ENCODE results near the gene PKIB.
"Not testable (repeated sequence)": the region's sequence is repeated elsewhere in the genome, so short reads cannot be mapped to it uniquely, and the experiment has no call there.

Gene PKIB

DNA sequence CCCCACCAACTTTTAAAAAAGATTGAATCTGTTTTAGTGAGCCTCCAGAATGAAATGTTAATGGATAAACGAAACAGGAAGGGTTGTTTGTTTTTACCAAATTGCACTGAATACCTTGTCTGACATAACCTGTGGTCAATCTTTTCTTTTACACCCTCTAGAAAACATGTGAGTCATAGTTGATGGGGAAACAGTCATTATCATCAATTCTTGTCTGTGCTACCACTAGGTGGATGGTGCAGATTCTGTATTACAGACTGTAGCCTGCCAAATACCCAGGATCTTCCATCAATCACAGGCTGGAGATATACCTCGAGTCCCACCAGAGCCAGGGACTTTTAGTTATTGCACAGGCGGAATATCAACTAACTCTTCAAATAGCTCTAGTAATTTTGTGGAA, 29.5 kb upstream of the PKIB start:
- Histone ChIP-seq H3K4me1 (ENCODE audit: insufficient read depth, low read length) (no peaks in the 10 kb centered on the region), H3K27ac (ENCODE audit: low read depth, low read length) (no peak overlapping the region), H3K9me3 (ENCODE audit: insufficient read depth, low read depth, low read length) (no peaks in the 10 kb centered on the region), H3K9ac (ENCODE audit: low read depth, low read length) (no peak overlapping the region), H3K27me3 (ENCODE audit: insufficient read depth, low read length) (no peaks in the 10 kb centered on the region), H3K4me3 (ENCODE audit: low read length) (no peak overlapping the region), H3K36me3 (ENCODE audit: insufficient read depth, low read length) (peaks cover 5% of the 10 kb centered on the region)
- 95% methylated on average over 2 of the region's 3 CpGs for WGBS

- Histone ChIP-seq H3K9me3 (ENCODE audit: insufficient read depth, low read depth, low read length) (no peaks in the 10 kb centered on the region), H3K4me3 (ENCODE audit: low read length) (no peak overlapping the region), H3K36me3 (ENCODE audit: insufficient read depth, low read length) (peaks cover 8% of the 10 kb centered on the region), H3K27ac (ENCODE audit: low read depth, low read length) (no peak overlapping the region), H3K4me1 (ENCODE audit: insufficient read depth, low read length) (no peaks in the 10 kb centered on the region), H3K9ac (ENCODE audit: low read depth, low read length) (no peak overlapping the region), H3K27me3 (ENCODE audit: insufficient read depth, low read length) (no peaks in the 10 kb centered on the region)
- WGBS = no CpG with 5 or more reads among the region's 1 CpG
These were observed 21.1 kb upstream of the PKIB start for GRCh38 chr6:122589115-122589514.

GRCh38 chr6:122598295-122598694, 11.9 kb upstream of the PKIB start:
- not testable (repeated sequence) for H3K9ac ChIP-seq (ENCODE audit: low read depth, low read length); H3K4me3 ChIP-seq (ENCODE audit: low read length); H3K4me1 ChIP-seq (ENCODE audit: insufficient read depth, low read length); H3K27ac ChIP-seq (ENCODE audit: low read depth, low read length); H3K36me3 ChIP-seq (ENCODE audit: insufficient read depth, low read length); H3K27me3 ChIP-seq (ENCODE audit: insufficient read depth, low read length); H3K9me3 ChIP-seq (ENCODE audit: insufficient read depth, low read depth, low read length)
- WGBS = 92% methylated on average over 2 of the region's 2 CpGs

GRCh38 chr6:122604676-122605075, 5.5 kb upstream of the PKIB start:
- peaks cover 23% of the 10 kb centered on the region for H3K27me3 ChIP-seq (ENCODE audit: insufficient read depth, low read length)
- 0 out of 2 replicates have a peak, but pooled peaks cover 6% of the 10 kb centered on the region for H3K36me3 ChIP-seq (ENCODE audit: insufficient read depth, low read length)
- no peak overlapping the region for H3K9ac ChIP-seq (ENCODE audit: low read depth, low read length)
- H3K9me3 ChIP-seq (ENCODE audit: insufficient read depth, low read depth, low read length) = no peaks in the 10 kb centered on the region
- H3K27ac ChIP-seq (ENCODE audit: low read depth, low read length) = no peak overlapping the region
- H3K4me3 ChIP-seq (ENCODE audit: low read length) = no peak overlapping the region
- peaks cover under 1% of the 10 kb centered on the region; the same call in 1 of the 2 replicates for H3K4me1 ChIP-seq (ENCODE audit: insufficient read depth, low read length)

DNA sequence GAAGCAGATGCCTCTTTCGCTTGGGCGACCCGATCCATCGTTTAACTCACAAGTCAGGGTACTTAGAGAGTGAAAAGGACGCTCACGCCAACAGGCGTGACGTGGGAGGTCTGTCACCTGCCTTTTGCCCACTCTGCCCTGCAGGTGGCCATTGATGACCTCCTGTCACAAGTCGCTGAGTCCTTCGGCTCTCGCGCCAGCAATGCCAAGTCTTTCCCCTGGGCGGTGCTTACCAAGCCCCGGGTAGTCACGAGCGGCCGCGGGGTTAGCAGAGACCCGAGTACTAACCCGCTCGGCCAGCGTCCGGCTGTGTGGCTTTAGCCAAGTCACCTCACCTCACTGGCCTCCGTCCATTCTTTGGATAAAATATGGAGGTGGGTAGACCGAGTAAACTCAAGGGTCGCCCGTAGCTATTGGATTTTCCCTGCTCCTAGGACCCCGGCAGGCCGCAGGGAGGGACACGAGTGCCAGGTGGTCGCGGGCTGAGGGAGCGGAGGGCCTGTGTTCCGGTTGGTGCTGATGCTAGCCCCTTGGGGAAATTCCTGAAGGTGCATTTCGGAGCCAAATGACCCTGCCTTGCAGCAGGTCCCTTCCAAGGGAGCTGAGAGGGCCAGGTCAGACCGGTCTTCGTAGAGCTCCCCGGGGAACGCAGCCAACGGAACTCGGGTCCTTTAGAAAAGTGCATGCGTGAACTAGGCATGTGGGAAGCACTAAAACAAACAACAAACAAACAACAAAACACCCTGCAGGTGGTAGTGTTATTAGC, 668 bp downstream of the PKIB start:
- no peaks in the 10 kb centered on the region for H3K9me3 ChIP-seq (ENCODE audit: insufficient read depth, low read depth, low read length)
- 3% methylated on average over 41 of the region's 42 CpGs for WGBS
- 0 out of 2 replicates have a peak overlapping the region, but pooled peaks have one; percentile 12 for H3K9ac ChIP-seq (ENCODE audit: low read depth, low read length)
- no peaks in the 10 kb centered on the region for H3K36me3 ChIP-seq (ENCODE audit: insufficient read depth, low read length)
- peaks cover 53% of the 10 kb centered on the region for H3K27me3 ChIP-seq (ENCODE audit: insufficient read depth, low read length)
- H3K4me3 ChIP-seq (ENCODE audit: low read length) = peak overlapping the region; percentile 71
- H3K4me1 ChIP-seq (ENCODE audit: insufficient read depth, low read length) = peaks cover 3% of the 10 kb centered on the region; the same call in 1 of the 2 replicates
- no peak overlapping the region; the same call in 1 of the 2 replicates for H3K27ac ChIP-seq (ENCODE audit: low read depth, low read length)

DNA sequence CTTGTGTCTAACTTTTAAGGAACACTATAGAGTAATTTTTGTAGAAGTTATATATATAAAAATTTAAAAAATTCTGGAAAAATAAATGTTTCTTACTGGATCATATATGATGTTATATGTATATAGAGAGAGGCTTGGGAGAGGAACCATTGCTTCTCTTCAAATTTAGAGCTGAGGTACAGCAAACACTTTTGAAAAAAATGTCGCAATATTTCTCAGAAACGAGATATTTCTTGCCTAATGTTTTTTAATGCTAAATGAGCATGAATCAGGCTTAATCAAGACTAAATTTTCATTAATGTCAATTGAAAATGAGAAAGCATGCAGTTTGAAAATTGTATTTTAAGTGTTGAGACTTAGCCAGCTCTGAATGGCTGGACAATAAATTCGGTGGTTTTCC, 2.6 kb downstream of the PKIB start:
- H3K4me1 ChIP-seq (ENCODE audit: insufficient read depth, low read length) = peaks cover 3% of the 10 kb centered on the region; the same call in 1 of the 2 replicates

DNA sequence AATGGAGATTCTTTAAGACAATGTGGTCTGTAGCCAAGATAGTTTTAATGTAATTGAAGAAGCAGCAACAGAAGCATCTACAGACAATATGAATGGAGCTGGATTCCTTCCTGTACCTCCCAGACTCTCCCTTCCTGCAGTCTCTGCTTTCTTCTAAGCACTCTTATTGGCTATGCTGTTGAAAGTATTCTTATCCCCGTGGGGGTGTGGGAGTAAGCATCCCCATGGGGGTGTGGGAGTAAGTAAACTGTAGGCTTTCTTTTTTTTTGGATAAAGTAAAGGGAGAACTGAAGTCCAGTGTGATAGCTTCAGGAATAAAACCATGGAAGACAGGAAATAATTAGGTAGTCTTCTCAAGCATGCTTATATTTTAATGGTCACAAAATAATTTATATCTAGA, 4.1 kb downstream of the PKIB start:
- 60% methylated on average over 1 of the region's 1 CpG for WGBS
- Histone ChIP-seq H3K4me3 (ENCODE audit: low read length) (no peak overlapping the region), H3K4me1 (ENCODE audit: insufficient read depth, low read length) (peaks cover 3% of the 10 kb centered on the region; the same call in 1 of the 2 replicates), H3K9ac (ENCODE audit: low read depth, low read length) (no peak overlapping the region), H3K27ac (ENCODE audit: low read depth, low read length) (no peak overlapping the region), H3K9me3 (ENCODE audit: insufficient read depth, low read depth, low read length) (no peaks in the 10 kb centered on the region), H3K36me3 (ENCODE audit: insufficient read depth, low read length) (no peaks in the 10 kb centered on the region), H3K27me3 (ENCODE audit: insufficient read depth, low read length) (peaks cover 34% of the 10 kb centered on the region)

More for the DNA sequence above, 2.6 kb downstream of the PKIB start:
- no peaks in the 10 kb centered on the region for H3K9me3 ChIP-seq (ENCODE audit: insufficient read depth, low read depth, low read length)
- H3K4me3 ChIP-seq (ENCODE audit: low read length) = no peak overlapping the region
- no peak overlapping the region for H3K27ac ChIP-seq (ENCODE audit: low read depth, low read length)
- H3K9ac ChIP-seq (ENCODE audit: low read depth, low read length) = no peak overlapping the region
- H3K27me3 ChIP-seq (ENCODE audit: insufficient read depth, low read length) = peaks cover 47% of the 10 kb centered on the region
- no peaks in the 10 kb centered on the region for H3K36me3 ChIP-seq (ENCODE audit: insufficient read depth, low read length)
- 87% methylated on average over 3 of the region's 3 CpGs for WGBS

DNA sequence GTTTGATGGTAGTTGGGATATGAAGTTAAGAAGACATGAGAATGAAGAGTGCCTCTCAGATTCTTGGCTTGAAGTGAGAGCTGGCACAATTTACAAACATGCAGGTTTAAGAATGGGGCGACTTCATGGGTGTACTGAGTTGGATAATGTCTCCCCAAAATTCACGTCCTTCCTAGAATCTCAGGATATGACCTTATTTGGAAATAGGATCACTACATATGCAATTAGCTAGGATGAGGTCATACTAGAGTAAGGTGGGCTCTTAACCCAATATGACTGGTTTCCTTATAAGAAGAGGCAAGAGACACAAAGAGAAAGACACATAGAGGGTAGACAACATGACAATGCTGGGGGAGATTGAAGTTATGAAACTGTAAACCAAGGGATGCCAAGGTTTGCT, 5.2 kb downstream of the PKIB start:
- H3K4me1 ChIP-seq (ENCODE audit: insufficient read depth, low read length) = peaks cover under 1% of the 10 kb centered on the region; the same call in 1 of the 2 replicates
- no peak overlapping the region for H3K4me3 ChIP-seq (ENCODE audit: low read length)
- no peak overlapping the region for H3K9ac ChIP-seq (ENCODE audit: low read depth, low read length)
- no peaks in the 10 kb centered on the region for H3K9me3 ChIP-seq (ENCODE audit: insufficient read depth, low read depth, low read length)
- 92% methylated on average over 2 of the region's 2 CpGs for WGBS
- H3K36me3 ChIP-seq (ENCODE audit: insufficient read depth, low read length) = no peaks in the 10 kb centered on the region
- H3K27me3 ChIP-seq (ENCODE audit: insufficient read depth, low read length) = peaks cover 23% of the 10 kb centered on the region
- H3K27ac ChIP-seq (ENCODE audit: low read depth, low read length) = no peak overlapping the region

DNA sequence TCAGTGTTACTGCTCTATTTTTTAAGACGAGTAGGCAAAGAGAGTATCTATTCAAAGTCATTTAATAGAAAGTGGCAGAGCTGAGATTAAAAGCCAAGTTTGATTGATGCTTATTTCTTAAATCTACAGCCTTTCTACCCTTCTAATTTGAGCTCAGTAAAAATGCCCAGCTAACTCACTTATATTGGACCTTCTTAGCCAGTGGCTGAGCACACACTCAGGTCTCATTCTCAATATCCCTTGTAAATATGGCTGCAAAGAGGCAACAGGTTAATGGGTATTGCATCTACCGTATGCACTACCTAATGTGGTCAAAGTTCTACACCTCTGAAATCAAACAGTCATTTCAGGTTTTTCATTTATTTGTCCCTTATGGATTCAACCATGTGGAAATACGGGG, 6.7 kb downstream of the PKIB start:
- H3K9ac ChIP-seq (ENCODE audit: low read depth, low read length) = no peak overlapping the region
- H3K27me3 ChIP-seq (ENCODE audit: insufficient read depth, low read length) = peaks cover 8% of the 10 kb centered on the region
- no peaks in the 10 kb centered on the region for H3K9me3 ChIP-seq (ENCODE audit: insufficient read depth, low read depth, low read length)
- no peak overlapping the region for H3K27ac ChIP-seq (ENCODE audit: low read depth, low read length)
- H3K4me1 ChIP-seq (ENCODE audit: insufficient read depth, low read length) = peaks cover 5% of the 10 kb centered on the region; the same call in 1 of the 2 replicates
- WGBS = 91% methylated on average over 3 of the region's 3 CpGs
- H3K36me3 ChIP-seq (ENCODE audit: insufficient read depth, low read length) = no peaks in the 10 kb centered on the region
- no peak overlapping the region for H3K4me3 ChIP-seq (ENCODE audit: low read length)

DNA sequence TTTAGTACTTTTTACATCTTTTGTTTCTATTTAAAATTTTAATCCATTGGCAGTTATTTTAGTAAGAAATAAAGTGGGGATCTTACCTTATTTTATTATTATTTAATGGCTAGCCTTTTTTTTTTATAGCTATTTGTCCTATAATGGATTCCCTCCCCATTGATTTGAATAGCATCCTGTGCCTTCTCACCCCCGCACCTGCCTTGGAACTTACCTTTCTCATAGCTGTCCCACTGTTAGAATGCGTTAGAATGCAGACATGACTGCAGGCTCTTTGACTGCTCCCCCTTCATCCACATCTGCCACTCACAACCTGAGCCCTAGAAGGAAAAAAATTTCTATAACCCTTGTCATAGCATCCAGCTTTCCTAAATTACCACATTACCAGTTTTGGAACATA, 9.1 kb downstream of the PKIB start:
- H3K27me3 ChIP-seq (ENCODE audit: insufficient read depth, low read length) = no peaks in the 10 kb centered on the region
- 78% methylated on average over 2 of the region's 2 CpGs for WGBS
- no peaks in the 10 kb centered on the region for H3K36me3 ChIP-seq (ENCODE audit: insufficient read depth, low read length)
- no peak overlapping the region for H3K4me3 ChIP-seq (ENCODE audit: low read length)
- peaks cover 5% of the 10 kb centered on the region; the same call in 1 of the 2 replicates for H3K4me1 ChIP-seq (ENCODE audit: insufficient read depth, low read length)
- no peak overlapping the region for H3K9ac ChIP-seq (ENCODE audit: low read depth, low read length)
- no peaks in the 10 kb centered on the region for H3K9me3 ChIP-seq (ENCODE audit: insufficient read depth, low read depth, low read length)
- no peak overlapping the region for H3K27ac ChIP-seq (ENCODE audit: low read depth, low read length)

- 94% methylated on average over 3 of the region's 3 CpGs for WGBS
- no peaks in the 10 kb centered on the region for H3K36me3 ChIP-seq (ENCODE audit: insufficient read depth, low read length)
- peaks cover 5% of the 10 kb centered on the region; the same call in 1 of the 2 replicates for H3K4me1 ChIP-seq (ENCODE audit: insufficient read depth, low read length)
- no peak overlapping the region for H3K27ac ChIP-seq (ENCODE audit: low read depth, low read length)
- H3K4me3 ChIP-seq (ENCODE audit: low read length) = no peak overlapping the region
- H3K9ac ChIP-seq (ENCODE audit: low read depth, low read length) = no peak overlapping the region
- H3K27me3 ChIP-seq (ENCODE audit: insufficient read depth, low read length) = no peaks in the 10 kb centered on the region
- H3K9me3 ChIP-seq (ENCODE audit: insufficient read depth, low read depth, low read length) = no peaks in the 10 kb centered on the region
These were observed 10.2 kb downstream of the PKIB start for GRCh38 chr6:122620428-122620827.

All from HUES64 (cell line).